Measurements from ENCODE around the gene NINL.
"Not testable (repeated sequence)": the region's sequence is repeated elsewhere in the genome, so short reads cannot be mapped to it uniquely, and the experiment has no call there.

Gene NINL

GRCh38 chr20:25570148-25570530, 15.2 kb downstream of the NINL start:
- peaks cover 0 to 2% (median 0%) of the 10 kb centered on the region in 5 experiments for H3K27me3 ChIP-seq (replicated peaks in 2 of 5; ENCODE audit: control insufficient read depth in 4 of 5, insufficient read depth in 5 of 5, low read length in 4 of 5)
- WGBS (ENCODE audit: insufficient coverage) = 100% methylated on average over 4 of the region's 7 CpGs
- no peak overlapping the region for H3K27ac ChIP-seq (ENCODE audit: insufficient read depth in 1 of 2, low read depth in 1 of 2, low read length in 2 of 2, poor library complexity in 1 of 2, severe bottlenecking in 2 of 2)
- no peaks in the 10 kb centered on the region for H3K36me3 ChIP-seq (ENCODE audit: control insufficient read depth in 4 of 4, insufficient read depth in 4 of 4, low read length in 3 of 4)
- ChIA-PET POLR2A (no interaction called here), CTCF (no interaction called here)
- H3K4me1 ChIP-seq (ENCODE audit: control extremely low read depth in 1 of 4, control insufficient read depth in 4 of 4, insufficient read depth in 4 of 4, low read length in 3 of 4) = no peaks in the 10 kb centered on the region
- DNase-seq = no peak
- H3K9me3 ChIP-seq (ENCODE audit: control extremely low read depth in 1 of 5, control insufficient read depth in 4 of 5, insufficient read depth in 2 of 5, low read depth in 1 of 5, low read length in 4 of 5) = peaks cover 0 to 2% (median 0%) of the 10 kb centered on the region in 5 experiments
- no peak overlapping the region for H3K4me3 ChIP-seq (ENCODE audit: control insufficient read depth in 1 of 7, extremely low read depth in 1 of 7, insufficient read depth in 4 of 7, low read depth in 2 of 7, low read length in 6 of 7)

GRCh38 chr20:25567286-25567685, 18.0 kb downstream of the NINL start:
- DNase-seq = no peak
- ChIA-PET CTCF (no interaction called here), POLR2A (no interaction called here)
- peaks cover 0 to 2% (median 0%) of the 10 kb centered on the region in 5 experiments for H3K27me3 ChIP-seq (replicated peaks in 2 of 5; ENCODE audit: control insufficient read depth in 4 of 5, insufficient read depth in 5 of 5, low read length in 4 of 5)
- peaks cover 0 to 5% (median 0%) of the 10 kb centered on the region in 5 experiments for H3K9me3 ChIP-seq (ENCODE audit: control extremely low read depth in 1 of 5, control insufficient read depth in 4 of 5, insufficient read depth in 2 of 5, low read depth in 1 of 5, low read length in 4 of 5)
- 100% methylated on average over 2 of the region's 2 CpGs for WGBS (ENCODE audit: insufficient coverage)
- H3K27ac ChIP-seq (ENCODE audit: insufficient read depth in 1 of 2, low read depth in 1 of 2, low read length in 2 of 2, poor library complexity in 1 of 2, severe bottlenecking in 2 of 2) = no peak overlapping the region
- no peaks in the 10 kb centered on the region for H3K36me3 ChIP-seq (ENCODE audit: control insufficient read depth in 4 of 4, insufficient read depth in 4 of 4, low read length in 3 of 4)
- no peak overlapping the region for H3K4me3 ChIP-seq (ENCODE audit: control insufficient read depth in 1 of 7, extremely low read depth in 1 of 7, insufficient read depth in 4 of 7, low read depth in 2 of 7, low read length in 6 of 7)
- no peaks in the 10 kb centered on the region for H3K4me1 ChIP-seq (ENCODE audit: control extremely low read depth in 1 of 4, control insufficient read depth in 4 of 4, insufficient read depth in 4 of 4, low read length in 3 of 4)

- Histone ChIP-seq H3K27ac (ENCODE audit: insufficient read depth in 1 of 2, low read depth in 1 of 2, low read length in 2 of 2, poor library complexity in 1 of 2, severe bottlenecking in 2 of 2) (no peak overlapping the region), H3K4me1 (ENCODE audit: control extremely low read depth in 1 of 4, control insufficient read depth in 4 of 4, insufficient read depth in 4 of 4, low read length in 3 of 4) (no peaks in the 10 kb centered on the region), H3K4me3 (ENCODE audit: control insufficient read depth in 1 of 7, extremely low read depth in 1 of 7, insufficient read depth in 4 of 7, low read depth in 2 of 7, low read length in 6 of 7) (no peak overlapping the region), H3K9me3 (ENCODE audit: control extremely low read depth in 1 of 5, control insufficient read depth in 4 of 5, insufficient read depth in 2 of 5, low read depth in 1 of 5, low read length in 4 of 5) (peaks cover 0 to 5% (median 0%) of the 10 kb centered on the region in 5 experiments), H3K27me3 (replicated peaks in 2 of 5; ENCODE audit: control insufficient read depth in 4 of 5, insufficient read depth in 5 of 5, low read length in 4 of 5) (peaks cover 0 to 2% (median 0%) of the 10 kb centered on the region in 5 experiments), H3K36me3 (ENCODE audit: control insufficient read depth in 4 of 4, insufficient read depth in 4 of 4, low read length in 3 of 4) (no peaks in the 10 kb centered on the region)
- ChIA-PET POLR2A (no interaction called here), CTCF (no interaction called here)
- no peak for DNase-seq
- 100% methylated on average over 1 of the region's 2 CpGs for WGBS (ENCODE audit: insufficient coverage)
These were observed 18.5 kb downstream of the NINL start for GRCh38 chr20:25566821-25567220.

GRCh38 chr20:25565578-25566157, 19.7 kb downstream of the NINL start:
- Histone ChIP-seq H3K27me3 (replicated peaks in 2 of 5; ENCODE audit: control insufficient read depth in 4 of 5, insufficient read depth in 5 of 5, low read length in 4 of 5) (no peaks in the 10 kb centered on the region), H3K4me1 (ENCODE audit: control extremely low read depth in 1 of 4, control insufficient read depth in 4 of 4, insufficient read depth in 4 of 4, low read length in 3 of 4) (no peaks in the 10 kb centered on the region), H3K4me3 (ENCODE audit: control insufficient read depth in 1 of 7, extremely low read depth in 1 of 7, insufficient read depth in 4 of 7, low read depth in 2 of 7, low read length in 6 of 7) (no peak overlapping the region), H3K9me3 (ENCODE audit: control extremely low read depth in 1 of 5, control insufficient read depth in 4 of 5, insufficient read depth in 2 of 5, low read depth in 1 of 5, low read length in 4 of 5) (peaks cover 0 to 5% (median 0%) of the 10 kb centered on the region in 5 experiments), H3K27ac (ENCODE audit: insufficient read depth in 1 of 2, low read depth in 1 of 2, low read length in 2 of 2, poor library complexity in 1 of 2, severe bottlenecking in 2 of 2) (no peak overlapping the region), H3K36me3 (ENCODE audit: control insufficient read depth in 4 of 4, insufficient read depth in 4 of 4, low read length in 3 of 4) (no peaks in the 10 kb centered on the region)
- POLR2A ChIA-PET = no interaction called here
- CTCF ChIA-PET = no interaction called here
- WGBS (ENCODE audit: insufficient coverage) = 93% methylated on average over 4 of the region's 6 CpGs
- no peak for DNase-seq

GRCh38 chr20:25563876-25564275, 21.5 kb downstream of the NINL start:
- Histone ChIP-seq H3K4me1 (ENCODE audit: control extremely low read depth in 1 of 4, control insufficient read depth in 4 of 4, insufficient read depth in 4 of 4, low read length in 3 of 4) (no peaks in the 10 kb centered on the region), H3K4me3 (ENCODE audit: control insufficient read depth in 1 of 7, extremely low read depth in 1 of 7, insufficient read depth in 4 of 7, low read depth in 2 of 7, low read length in 6 of 7) (no peak overlapping the region), H3K9me3 (ENCODE audit: control extremely low read depth in 1 of 5, control insufficient read depth in 4 of 5, insufficient read depth in 2 of 5, low read depth in 1 of 5, low read length in 4 of 5) (peaks cover 0 to 5% (median 0%) of the 10 kb centered on the region in 5 experiments), H3K27me3 (replicated peaks in 2 of 5; ENCODE audit: control insufficient read depth in 4 of 5, insufficient read depth in 5 of 5, low read length in 4 of 5) (no peaks in the 10 kb centered on the region), H3K36me3 (ENCODE audit: control insufficient read depth in 4 of 4, insufficient read depth in 4 of 4, low read length in 3 of 4) (no peaks in the 10 kb centered on the region), H3K27ac (ENCODE audit: insufficient read depth in 1 of 2, low read depth in 1 of 2, low read length in 2 of 2, poor library complexity in 1 of 2, severe bottlenecking in 2 of 2) (no peak overlapping the region)
- 100% methylated on average over 2 of the region's 6 CpGs for WGBS (ENCODE audit: insufficient coverage)
- DNase-seq = no peak
- CTCF ChIA-PET = no interaction called here
- POLR2A ChIA-PET = no interaction called here

- POLR2A ChIA-PET = no interaction called here
- Histone ChIP-seq H3K4me1 (ENCODE audit: control extremely low read depth in 1 of 4, control insufficient read depth in 4 of 4, insufficient read depth in 4 of 4, low read length in 3 of 4) (no peaks in the 10 kb centered on the region), H3K4me3 (ENCODE audit: control insufficient read depth in 1 of 7, extremely low read depth in 1 of 7, insufficient read depth in 4 of 7, low read depth in 2 of 7, low read length in 6 of 7) (no peak overlapping the region), H3K36me3 (ENCODE audit: control insufficient read depth in 4 of 4, insufficient read depth in 4 of 4, low read length in 3 of 4) (no peaks in the 10 kb centered on the region), H3K27ac (ENCODE audit: insufficient read depth in 1 of 2, low read depth in 1 of 2, low read length in 2 of 2, poor library complexity in 1 of 2, severe bottlenecking in 2 of 2) (no peak overlapping the region), H3K9me3 (ENCODE audit: control extremely low read depth in 1 of 5, control insufficient read depth in 4 of 5, insufficient read depth in 2 of 5, low read depth in 1 of 5, low read length in 4 of 5) (peaks cover 0 to 5% (median 0%) of the 10 kb centered on the region in 5 experiments), H3K27me3 (replicated peaks in 2 of 5; ENCODE audit: control insufficient read depth in 4 of 5, insufficient read depth in 5 of 5, low read length in 4 of 5) (no peaks in the 10 kb centered on the region)
- CTCF ChIA-PET = no interaction called here
- DNase-seq = no peak
These were observed 22.0 kb downstream of the NINL start for GRCh38 chr20:25563362-25563761.

GRCh38 chr20:25561771-25562170, 23.6 kb downstream of the NINL start:
- 94% methylated on average over 7 of the region's 31 CpGs for WGBS (ENCODE audit: insufficient coverage)
- H3K4me3 ChIP-seq (ENCODE audit: control insufficient read depth in 1 of 7, extremely low read depth in 1 of 7, insufficient read depth in 4 of 7, low read depth in 2 of 7, low read length in 6 of 7); H3K27ac ChIP-seq (ENCODE audit: insufficient read depth in 1 of 2, low read depth in 1 of 2, low read length in 2 of 2, poor library complexity in 1 of 2, severe bottlenecking in 2 of 2); DNase-seq; H3K4me1 ChIP-seq (ENCODE audit: control extremely low read depth in 1 of 4, control insufficient read depth in 4 of 4, insufficient read depth in 4 of 4, low read length in 3 of 4); CTCF ChIA-PET; H3K27me3 ChIP-seq (replicated peaks in 2 of 5; ENCODE audit: control insufficient read depth in 4 of 5, insufficient read depth in 5 of 5, low read length in 4 of 5); POLR2A ChIA-PET; H3K9me3 ChIP-seq (ENCODE audit: control extremely low read depth in 1 of 5, control insufficient read depth in 4 of 5, insufficient read depth in 2 of 5, low read depth in 1 of 5, low read length in 4 of 5); H3K36me3 ChIP-seq (ENCODE audit: control insufficient read depth in 4 of 4, insufficient read depth in 4 of 4, low read length in 3 of 4): not testable (repeated sequence)
